K562 (cell line): ENCODE results near the gene ABCA4. TPM values are rescaled to one million over a fixed set of nuclear protein-coding genes. Genes with fewer than 3 reads are reported as not detected.

Experiments
- ATAC-seq: fragments of 200-7000 bp; cut with Tn5 transposase; 3 replicates; pipeline ENCODE4 v1.9.1; 2020; ENCODE audit warnings: moderate library complexity
- BruUV-seq: library from RNA; stranded (reverse); fragments of 400-500 nt; replicated peaks from 2 replicates; lab custom pipeline; 2021; lab: Mats Ljungman, UMichigan
- CTCF ChIA-PET: fragments of 300-600 bp; formaldehyde crosslinking; extraction: SDS; loops from one replicate; lab custom pipeline; 2021; ENCODE audit warnings: low intra/inter-chr PET ratio; lab: Yijun Ruan, JAX
- POLR2A ChIA-PET: fragments of 300-600, 350-650 bp; sonication (Branson Sonifier 250); formaldehyde crosslinking; extraction: SDS; loops from one replicate; lab custom pipeline; 2021; ENCODE audit warnings: antibody characterized with exemption, inconsistent platforms; lab: Yijun Ruan, JAX
- DNase-seq, 4 experiments: peaks; one replicate each; pipeline versions ENCODE4 v3.0.0 to v3.0.0-alpha.2; 2011 to 2018; ENCODE audit warnings: low spot score in 3 of 4, mixed read lengths in 3 of 4; ENCODE audit errors: extremely low read depth in 1 of 4
- FAIRE-seq: peaks from 2 replicates; lab custom pipeline; 2011; peaks lifted over from hg19 to GRCh38; lab: Jason Lieb, UNC
- H2AFZ ChIP-seq: 2 replicates; pipeline ENCODE4 v1.6.0; 2011; ENCODE audit warnings: low read depth, low read length, control low read depth, inconsistent platforms
- H3K27ac ChIP-seq: fragments of 200-600 bp; 3 replicates; pipeline ENCODE4 v1.8.0; 2011; ENCODE audit warnings: low read depth, mild to moderate bottlenecking, control low read depth, inconsistent platforms, low read length, moderate library complexity, mixed read lengths; ENCODE audit errors: extremely low read depth
- H3K27me3 ChIP-seq, 2 experiments: fragments of 300-600 bp in 1 of 2; 2 replicates in 1 of 2; 3 replicates in 1 of 2; pipeline versions ENCODE4 v1.6.0 to v1.8.0; 2011; ENCODE audit warnings: inconsistent platforms in 2 of 2, low read length in 2 of 2, mild to moderate bottlenecking in 1 of 2, mixed read lengths in 1 of 2, moderate library complexity in 1 of 2; ENCODE audit not compliant: control insufficient read depth in 2 of 2, insufficient read depth in 2 of 2
- H3K36me3 ChIP-seq: fragments of 300-600 bp; 3 replicates; pipeline ENCODE4 v1.8.0; 2011; ENCODE audit warnings: mild to moderate bottlenecking, low read length, inconsistent platforms; ENCODE audit not compliant: control insufficient read depth, insufficient read depth
- H3K4me1 ChIP-seq, 2 experiments: fragments of 200-600 bp in 1 of 2; replicated peaks in 1 of 2; 2 replicates in 1 of 2; 3 replicates in 1 of 2; pipeline versions ENCODE4 v1.5.1 to v1.8.0; 2011; ENCODE audit warnings: inconsistent platforms in 2 of 2, low read length in 2 of 2, mild to moderate bottlenecking in 1 of 2, mixed read lengths in 1 of 2, moderate library complexity in 1 of 2; ENCODE audit not compliant: control insufficient read depth in 2 of 2, insufficient read depth in 2 of 2
- H3K4me2 ChIP-seq: 2 replicates; pipeline ENCODE4 v1.6.1; 2011; ENCODE audit warnings: low read length, control low read depth, inconsistent platforms, mixed read lengths; ENCODE audit not compliant: insufficient read depth
- H3K4me3 ChIP-seq: fragments of 200-600 bp; sonication (generic), shearing (Covaris generic); 2 replicates; pipeline ENCODE4 v1.5.1; 2016; ENCODE audit warnings: control low read depth, inconsistent platforms
- H3K79me2 ChIP-seq: fragments of 200-600 bp; 3 replicates; pipeline ENCODE4 v1.8.0; 2011; ENCODE audit warnings: low read length, inconsistent platforms; ENCODE audit not compliant: control insufficient read depth, insufficient read depth
- H3K9ac ChIP-seq, 2 experiments: 2 replicates each; pipeline versions ENCODE4 v1.6.0 to v1.6.1; 2011; ENCODE audit warnings: low read depth in 2 of 2, low read length in 2 of 2, control low read depth in 1 of 2, inconsistent platforms in 1 of 2, mild to moderate bottlenecking in 1 of 2, mixed read lengths in 1 of 2; ENCODE audit not compliant: insufficient read depth in 1 of 2
- H3K9me1 ChIP-seq: one replicate; pipeline ENCODE4 v1.6.0; 2011; ENCODE audit warnings: inconsistent platforms, mild to moderate bottlenecking, low read length, moderate library complexity; ENCODE audit not compliant: control insufficient read depth, insufficient read depth
- H3K9me3 ChIP-seq: replicated peaks from 2 replicates; pipeline ENCODE4 v1.5.1; 2011; ENCODE audit warnings: low read depth, low read length, inconsistent platforms; ENCODE audit not compliant: control insufficient read depth, insufficient read depth
- H4K20me1 ChIP-seq: replicated peaks from 2 replicates; pipeline ENCODE4 v1.6.1; 2011; ENCODE audit warnings: low read length, inconsistent platforms, mixed read lengths; ENCODE audit not compliant: control insufficient read depth, insufficient read depth
- C11orf30 ChIP-seq: fragments of 450-650 bp; IDR thresholded peaks from 2 replicates; pipeline ENCODE4 v1.6.1; 2016; ENCODE audit warnings: low read depth, mild to moderate bottlenecking
- CBX8 ChIP-seq: fragments of 200-600 bp; sonication (generic); IDR thresholded peaks from 2 replicates; pipeline ENCODE4 v1.6.1; 2012; ENCODE audit warnings: borderline replicate concordance, mixed run types, low read depth, mild to moderate bottlenecking, moderate library complexity, mixed read lengths, low read length, control low read depth, inconsistent platforms; ENCODE audit not compliant: poor library complexity, severe bottlenecking; ENCODE audit errors: extremely low read depth
- CREB3 ChIP-seq: fragments of 450-650 bp; conservative IDR thresholded peaks from 2 replicates; pipeline ENCODE4 v1.6.1; 2016; ENCODE audit warnings: missing genetic modification characterization, low read depth, mild to moderate bottlenecking, missing compliant biosample characterization, moderate library complexity
- CTCF ChIP-seq, 3 experiments: IDR thresholded peaks in 2 of 3; conservative IDR thresholded peaks in 1 of 3; 2 replicates each; pipeline ENCODE4 v1.5.1; 2011 to 2012; ENCODE audit warnings: low read length in 3 of 3, mild to moderate bottlenecking in 3 of 3, control low read depth in 2 of 3, improper control_type of control experiment in 1 of 3, inconsistent platforms in 1 of 3, low read depth in 1 of 3, mixed read lengths in 1 of 3, moderate library complexity in 1 of 3; ENCODE audit not compliant: insufficient read depth in 2 of 3
- ERF ChIP-seq: fragments of 450-650 bp; formaldehyde crosslinking; IDR thresholded peaks from 2 replicates; pipeline ENCODE4 v1.4.0; 2020; ENCODE audit warnings: mild to moderate bottlenecking, mixed read lengths
- GATAD2B ChIP-seq: fragments of 450-650 bp; IDR thresholded peaks from 2 replicates; pipeline ENCODE4 v1.6.1; 2017; ENCODE audit warnings: mild to moderate bottlenecking, borderline replicate concordance
- MAFK ChIP-seq: IDR thresholded peaks from 2 replicates; pipeline ENCODE4 v1.6.1; 2011; ENCODE audit warnings: low read length, improper control_type of control experiment
- NFIC ChIP-seq: fragments of 450-650 bp; IDR thresholded peaks from 2 replicates; pipeline ENCODE4 v1.6.1; 2017; ENCODE audit warnings: mild to moderate bottlenecking, inconsistent platforms
- PCBP1 ChIP-seq: fragments of 200-400 bp; formaldehyde crosslinking; IDR thresholded peaks from 2 replicates; pipeline ENCODE4 v1.6.1; 2018; ENCODE audit warnings: mild to moderate bottlenecking, low read depth, low read length; ENCODE audit not compliant: poor library complexity, severe bottlenecking
- RFX5 ChIP-seq: IDR thresholded peaks from 2 replicates; pipeline ENCODE4 v1.6.1; 2011; ENCODE audit warnings: low read depth, mild to moderate bottlenecking, improper control_type of control experiment, low read length
- SMAD1 ChIP-seq: fragments of 150-350 bp; IDR thresholded peaks from 2 replicates; pipeline ENCODE4 v1.6.1; 2014; ENCODE audit warnings: low read length, low read depth; ENCODE audit not compliant: partially characterized antibody
- SUPT5H ChIP-seq: fragments of 450-650 bp; IDR thresholded peaks from 2 replicates; pipeline ENCODE4 v1.6.1; 2016
- TAL1 ChIP-seq: fragments of 450-650 bp; IDR thresholded peaks from 2 replicates; pipeline ENCODE4 v1.6.1; 2016; ENCODE audit warnings: mild to moderate bottlenecking
- XRCC3 ChIP-seq: fragments of 450-650 bp; IDR thresholded peaks from 2 replicates; pipeline ENCODE4 v1.6.1; 2017; ENCODE audit warnings: mild to moderate bottlenecking, moderate library complexity
- YY1 ChIP-seq, 3 experiments: IDR thresholded peaks; 2 replicates each; pipeline ENCODE4 v1.6.1; 2011; ENCODE audit warnings: low read length in 2 of 3, mild to moderate bottlenecking in 2 of 3, moderate library complexity in 2 of 3, borderline replicate concordance in 1 of 3, control low read depth in 1 of 3, low read depth in 1 of 3; ENCODE audit not compliant: insufficient read depth in 3 of 3, insufficient replicate concordance in 2 of 3, control insufficient read depth in 1 of 3, insufficient read length in 1 of 3; ENCODE audit errors: extremely low read depth in 1 of 3
- ZNF592 ChIP-seq: fragments of 450-650 bp; IDR thresholded peaks from 2 replicates; pipeline ENCODE4 v1.6.1; 2017; ENCODE audit warnings: antibody characterized with exemption, mild to moderate bottlenecking
- WGBS: fragments of 100-300 bp; shearing (Covaris generic); methylation state at CpG from one replicate; pipeline ENCODE4 v1.1.6; 2016; ENCODE audit warnings: low coverage, mixed read lengths; ENCODE audit not compliant: insufficient coverage; ENCODE audit errors: missing lambda C conversion rate; 5-methylcytosine and 5-hydroxymethylcytosine counted together
- in situ Hi-C: fragments of 300-500 bp; cut with MboI; formaldehyde crosslinking; loops from 4 replicates; pipeline ENCODE4 v1.15.0; 2018; ENCODE audit warnings: inconsistent platforms, mixed read lengths
- intact Hi-C: fragments of 100-400 bp; cut with micrococcal nuclease; formaldehyde crosslinking; loops from 2 replicates; pipeline ENCODE4 v1.14.2; 2022
- polyA plus RNA-seq, 8 experiments: library from polyadenylated mRNA; depleted of rRNA in 4 of 8; stranded (reverse) in 5 of 8; unstranded in 3 of 8; fragments of >200 nt; fragmentation: Nextera tagmentation in 2 of 8; fragmentation: Illumina TruSeq in 1 of 8; extraction: Ambion mirVana in 2 of 8; extraction: Trizol in 1 of 8; gene quantifications; 2 replicates each; pipeline versions ENCODE4 v1.2.1 to v1.2.3, GENCODE V29; 2011 to 2014; ENCODE audit warnings: inconsistent platforms in 1 of 8, missing spikeins in 1 of 8
- total RNA-seq, 7 experiments: library from RNA; depleted of rRNA in 6 of 7; stranded (reverse); fragments of >200 nt in 6 of 7; fragmentation: Illumina TruSeq in 2 of 7; extraction: Trizol in 2 of 7; gene quantifications; 2 replicates each; pipeline versions ENCODE4 v1.2.1 to v1.2.3, GENCODE V29; 2011 to 2021; ENCODE audit warnings: low replicate concordance in 1 of 7

Gene ABCA4
- total and polyA plus RNA-seq, 9 of the 15 experiments (the other 6 are each of a cell fraction or from before 2014, with no cell fraction given): 0.01 to 0.04 TPM; not detected in 7

- POLR2A ChIA-PET: no interaction called here
- TF ChIP-seq ZNF592 (no peak), RFX5 (no peak), XRCC3 (no peak), MAFK (no peak), C11orf30 (no peak), TAL1 (no peak), GATAD2B (no peak), SMAD1 (no peak), SUPT5H (no peak), NFIC (no peak), CREB3 (tag) (no peak), ERF (CRISPR knock-in tag) (no peak), PCBP1 (no peak), CTCF (IDR thresholded peaks at IDR 0.05 in 2 of 3, conservative IDR thresholded peaks at IDR 0.05 in 1 of 3; ENCODE audit: insufficient read depth in 2 of 3, low read depth in 1 of 3, low read length in 3 of 3) (no peak), YY1 (IDR thresholded peaks at IDR 0.05; ENCODE audit: borderline replicate concordance in 1 of 3, control insufficient read depth in 1 of 3, extremely low read depth in 1 of 3, insufficient read depth in 3 of 3, insufficient read length in 1 of 3, insufficient replicate concordance in 2 of 3, low read depth in 1 of 3, low read length in 2 of 3) (no peak), CBX8 (no peak)
Observed at GRCh38 chr1:93991271-93991670, 129.7 kb downstream of the ABCA4 start.

More at GRCh38 chr1:93991271-93991670, 129.7 kb downstream of the ABCA4 start:
- intact Hi-C loops (no loop called here), in situ Hi-C loops (no loop called here)
- Histone ChIP-seq H3K4me3 (no peak overlapping the region), H2AFZ (no peak overlapping the region), H4K20me1 (peaks cover 5% of the 10 kb centered on the region; the same call in 1 of the 2 replicates), H3K4me2 (no peak overlapping the region), H3K4me1 (no peaks in the 10 kb centered on the region), H3K27ac (no peak overlapping the region), H3K27me3 (peaks cover 16 to 31% of the 10 kb centered on the region in 2 experiments), H3K9me3 (no peaks in the 10 kb centered on the region), H3K9ac (no peak overlapping the region), H3K9me1 (no peaks in the 10 kb centered on the region), H3K79me2 (no peaks in the 10 kb centered on the region), H3K36me3 (no peaks in the 10 kb centered on the region)
- FAIRE-seq (no peak), DNase-seq (no peak), ATAC-seq (no peak)
- no TSS peak for BruUV-seq
- CTCF ChIA-PET: interaction anchor here (0.6 kb wide), 1 partner anchor 17 kb away, joined by 3 read pairs; no protein-coding TSS in a partner anchor
- 0% methylated on average over 4 of the region's 4 CpGs for WGBS
